ENCODE data around the gene GBX1.

The GBX1 gene

GRCh38 chr7:151138153-151138851 is 29.2 kb downstream of the GBX1 start:
- DNase-seq: no peak

GRCh38 chr7:151137791-151138152 is 29.7 kb downstream of the GBX1 start:
- no peak for DNase-seq

DNA sequence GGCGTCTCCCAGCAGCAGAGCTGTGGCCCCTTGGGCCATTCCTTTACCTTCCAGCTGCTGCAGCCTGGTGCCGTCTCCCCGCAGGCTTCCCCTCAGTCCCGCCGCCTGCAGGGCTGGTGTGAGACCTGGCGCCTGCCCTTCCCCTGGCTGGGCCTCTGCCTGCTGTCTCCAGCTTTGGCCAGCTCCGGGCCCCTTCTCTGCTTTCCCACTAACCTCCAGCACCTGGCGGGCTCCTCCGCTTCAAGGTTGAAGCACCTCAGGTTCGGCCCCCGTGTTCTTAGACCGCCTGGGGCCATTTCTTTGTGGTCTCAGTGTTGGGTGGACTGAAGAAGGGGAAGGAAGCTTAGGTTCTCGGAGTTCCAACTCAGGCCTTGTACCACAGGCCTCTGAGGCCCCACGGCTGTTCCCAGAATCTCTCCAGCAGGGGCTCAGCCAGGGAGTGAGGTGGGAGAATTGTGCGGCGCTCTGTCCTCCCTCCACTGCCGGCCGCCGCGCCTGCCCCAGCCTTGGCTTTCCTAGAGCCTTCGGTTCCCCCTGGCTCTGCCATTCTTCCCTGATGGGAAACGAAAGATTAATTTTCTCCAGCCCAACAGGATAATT is 30.3 kb downstream of the GBX1 start:
- DNase-seq: no peak

DNA sequence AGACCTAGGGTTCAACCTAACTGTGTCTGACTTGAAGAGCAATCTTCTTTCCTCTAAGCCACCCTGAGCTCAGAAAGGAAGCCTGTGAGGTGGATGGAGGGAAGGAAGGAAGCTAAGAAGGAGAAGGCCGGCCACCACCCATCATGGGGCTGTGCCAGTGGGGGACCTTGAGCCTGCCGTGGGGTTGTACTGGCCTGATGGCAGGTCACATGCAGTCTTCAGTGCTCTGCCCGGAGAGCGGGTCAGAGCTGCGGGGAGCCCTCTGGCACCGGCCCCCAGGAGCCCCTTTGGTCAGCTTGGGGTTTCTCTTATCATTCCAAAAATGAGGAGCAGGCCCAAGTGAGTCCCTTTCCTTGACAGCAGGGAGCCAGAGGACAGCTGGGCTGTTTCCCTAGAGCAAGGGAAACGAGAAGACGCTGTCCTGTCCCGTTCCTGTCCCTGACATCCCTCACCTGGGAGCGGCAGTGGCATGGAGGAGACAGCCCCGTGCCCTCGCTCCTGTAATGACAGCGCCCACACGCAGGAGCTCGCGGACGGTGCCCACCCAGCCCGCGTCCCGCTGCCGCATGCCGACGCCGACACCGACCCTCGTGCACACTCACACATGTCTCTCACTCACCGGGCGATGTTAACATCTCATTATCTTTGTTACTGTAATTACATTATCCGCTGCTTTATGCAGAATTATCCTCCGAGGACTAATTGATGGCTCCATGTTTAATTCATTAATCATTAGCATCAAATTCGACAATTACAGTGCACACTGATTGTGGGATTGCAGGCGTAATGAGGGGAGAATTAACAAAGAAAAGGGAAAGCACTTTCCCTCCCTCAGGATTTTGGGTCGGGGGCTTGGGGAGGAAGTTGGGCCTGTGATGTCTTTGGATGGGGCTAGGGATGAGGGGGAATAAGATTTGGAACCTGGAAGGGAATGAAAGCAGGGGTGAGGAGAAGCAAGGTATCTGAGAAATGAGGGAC is 31.3 kb downstream of the GBX1 start:
- DNase-seq: no peak

GRCh38 chr7:151135525-151135845 is 32.0 kb downstream of the GBX1 start:
- no peak for DNase-seq

- DNase-seq: no peak
These were observed 32.6 kb downstream of the GBX1 start for GRCh38 chr7:151134743-151135524.

- DNase-seq: no peak
These were observed 33.3 kb downstream of the GBX1 start for GRCh38 chr7:151133986-151134742.

- DNase-seq: no peak
These were observed 34.1 kb downstream of the GBX1 start for GRCh38 chr7:151133266-151133985.

GRCh38 chr7:151132461-151133205 is 34.9 kb downstream of the GBX1 start:
- no peak for DNase-seq

DNA sequence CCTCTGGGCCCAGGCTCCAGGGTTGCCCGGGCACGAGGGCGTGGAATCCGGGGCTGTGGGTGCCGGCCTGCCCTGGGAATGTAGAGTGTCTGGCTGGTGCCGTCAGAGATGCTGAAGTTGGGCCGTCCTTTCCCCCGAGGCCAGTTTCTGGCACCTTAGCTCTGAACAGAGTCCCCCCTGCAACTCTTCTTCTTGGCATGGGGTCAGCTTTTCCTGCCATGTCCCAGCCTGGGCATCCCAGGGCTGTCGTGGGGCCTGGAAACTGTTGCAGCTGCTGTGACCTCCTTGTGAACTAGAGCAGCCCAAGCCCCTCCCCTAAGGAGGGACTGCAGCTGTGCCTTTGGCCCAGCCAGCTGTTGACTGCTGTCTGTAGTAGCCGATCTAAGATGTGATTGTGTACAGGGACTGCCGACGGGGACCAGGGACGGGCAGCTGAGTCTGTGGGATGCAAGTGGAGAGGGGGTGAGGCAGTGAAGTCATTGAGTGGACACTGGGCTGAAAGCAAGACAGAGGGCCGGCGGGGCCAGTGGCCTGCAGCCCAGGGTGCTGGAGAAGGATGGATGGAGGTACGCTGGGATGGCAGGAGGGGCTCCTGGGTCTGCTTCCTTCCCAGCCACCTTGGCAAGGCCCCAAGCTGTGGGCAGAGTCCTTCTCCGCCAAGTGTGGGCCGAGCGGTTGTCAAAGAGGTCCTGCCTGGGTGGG is 35.8 kb downstream of the GBX1 start:
- no peak for DNase-seq

DNA sequence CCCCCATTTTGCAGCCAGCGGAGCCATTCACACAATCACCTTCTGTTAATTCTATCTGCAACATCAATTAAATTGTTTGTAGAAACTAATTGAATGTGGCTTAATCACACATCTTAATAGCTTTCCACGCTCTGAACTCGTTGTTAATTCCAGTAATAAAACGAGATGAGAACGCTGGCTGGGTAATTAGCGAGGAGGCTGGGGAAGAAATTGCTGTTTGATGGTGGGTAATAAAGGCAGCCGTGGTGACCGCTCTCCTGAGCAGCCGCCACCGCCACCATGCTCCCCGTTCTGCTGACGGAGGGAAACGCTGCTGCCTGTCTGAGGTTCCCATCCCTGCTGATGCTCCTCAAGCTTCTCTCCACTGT is 36.3 kb downstream of the GBX1 start:
- DNase-seq: no peak

DNA sequence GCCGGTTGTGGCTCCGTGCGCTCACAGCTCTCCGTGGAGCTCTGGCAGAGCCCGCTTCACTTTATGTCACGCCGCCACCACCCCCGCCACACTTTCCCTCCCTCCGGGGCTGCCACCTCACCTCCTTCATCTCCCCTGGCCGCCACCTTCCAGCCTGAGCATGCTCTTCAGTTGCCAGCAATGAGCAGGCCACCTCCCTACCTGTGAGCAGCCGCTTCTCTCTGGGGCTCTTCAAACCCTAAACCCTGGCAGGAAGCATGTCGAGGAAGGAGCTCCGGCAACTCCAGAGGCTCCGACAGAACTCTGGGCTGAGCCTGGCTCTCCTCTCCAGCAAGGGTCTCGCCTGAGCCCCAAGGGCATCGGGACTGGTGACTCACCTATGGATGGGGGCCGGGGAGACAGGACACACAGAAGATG is 36.7 kb downstream of the GBX1 start:
- DNase-seq: no peak

GRCh38 chr7:151129960-151130591 is 37.4 kb downstream of the GBX1 start:
- DNase-seq: no peak

- DNase-seq: no peak
These were observed 38.2 kb downstream of the GBX1 start for GRCh38 chr7:151129117-151129959.

GRCh38 chr7:151128716-151129115 is 38.8 kb downstream of the GBX1 start:
- DNase-seq: no peak

DNA sequence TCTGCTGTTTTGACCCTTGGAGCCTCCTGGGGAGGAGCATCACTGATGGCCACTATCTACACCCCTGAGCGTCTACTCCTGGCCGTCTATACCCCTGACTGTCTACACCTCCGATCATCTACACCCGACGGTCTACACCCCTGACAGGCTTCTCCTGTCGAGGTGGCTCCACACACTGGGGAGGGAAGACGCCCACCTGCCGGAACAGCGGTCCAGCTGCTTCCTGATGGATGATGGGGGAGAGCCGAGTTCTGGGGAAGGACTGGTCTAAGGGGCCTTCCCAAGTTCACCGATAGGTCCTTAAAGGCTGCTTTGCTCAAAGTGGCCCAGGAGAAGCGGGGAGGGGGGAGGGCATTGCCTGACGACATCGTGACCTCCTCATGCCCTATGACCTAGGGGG is 39.4 kb downstream of the GBX1 start:
- DNase-seq: no peak

- no peak for DNase-seq
These were observed 40.9 kb downstream of the GBX1 start for GRCh38 chr7:151126491-151127137.

DNA sequence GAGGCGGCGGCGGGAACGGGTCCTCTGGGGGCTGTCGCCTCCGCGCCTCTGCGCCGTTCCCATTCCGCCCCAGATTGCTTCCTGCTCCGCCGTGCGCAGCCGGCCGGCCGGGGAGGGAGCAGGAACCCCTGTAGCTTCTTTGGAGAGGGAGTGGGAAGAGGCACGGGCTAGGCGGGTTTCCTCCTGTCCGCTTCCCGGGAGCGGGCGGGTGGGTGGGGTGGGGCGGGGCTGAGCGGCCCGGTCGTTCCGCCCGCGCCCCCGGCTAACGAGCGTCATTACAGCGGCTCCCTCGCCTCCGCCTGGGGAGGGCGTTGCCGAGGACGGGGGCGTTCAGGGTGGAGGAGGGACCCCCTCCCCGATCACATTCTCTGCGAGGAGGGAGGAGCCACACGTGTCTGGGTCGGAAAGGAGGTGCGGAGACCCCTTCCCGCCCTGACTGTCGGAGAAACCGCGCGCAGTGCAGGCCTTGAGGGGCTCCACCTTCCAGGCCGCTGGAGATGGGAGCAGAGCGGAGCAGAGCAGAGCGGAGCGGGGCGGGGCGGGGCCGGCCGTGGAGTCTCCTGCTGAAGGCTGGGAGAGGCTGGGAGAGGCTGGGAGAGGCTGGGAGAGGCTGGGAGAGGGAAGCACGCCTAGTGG is 41.5 kb downstream of the GBX1 start:
- DNase-seq: peak in 1 of 2 experiments; percentile 52

All from NCI-H526 (cell line).